HepG2 (cell line): Measurements from ENCODE around the gene NUBPL. TPM values are rescaled to one million over a fixed set of nuclear protein-coding genes. Genes with fewer than 3 reads are reported as not detected.

Experiments
- ATAC-seq: fragments of 200-7000 bp; cut with Tn5 transposase; 3 replicates; pipeline ENCODE4 v1.9.1; 2020; ENCODE audit warnings: mild to moderate bottlenecking, moderate library complexity
- BruUV-seq: library from RNA; stranded (reverse); fragments of 400-500 nt; replicated peaks from 2 replicates; lab custom pipeline; 2021; lab: Mats Ljungman, UMichigan
- CTCF ChIA-PET: fragments of 300-600 bp; formaldehyde crosslinking; extraction: SDS; loops from one replicate; lab custom pipeline; 2021; ENCODE audit warnings: low total read pairs, inconsistent platforms, low intra/inter-chr PET ratio; lab: Yijun Ruan, JAX
- POLR2A ChIA-PET: fragments of 350-600 bp; sonication (Branson Sonifier 250); formaldehyde crosslinking; loops from one replicate; lab custom pipeline; 2020; ENCODE audit warnings: antibody characterized with exemption, inconsistent platforms; lab: Yijun Ruan, JAX
- DNase-seq: peaks from one replicate; pipeline ENCODE4 v3.0.0-alpha.2; 2015; ENCODE audit warnings: low spot score
- FAIRE-seq: peaks from 3 replicates; lab custom pipeline; 2011; peaks lifted over from hg19 to GRCh38; lab: Jason Lieb, UNC
- H2AFZ ChIP-seq: one replicate; pipeline ENCODE4 v1.6.1; 2011; ENCODE audit warnings: low read length, inconsistent platforms
- H3K27ac ChIP-seq: fragments of 300-600 bp; 3 replicates; pipeline ENCODE4 v1.8.0; 2011; ENCODE audit warnings: mixed run types, mild to moderate bottlenecking, mixed read lengths, low read length, inconsistent platforms; ENCODE audit not compliant: insufficient read depth; ENCODE audit errors: extremely low read length
- H3K27me3 ChIP-seq, 2 experiments: fragments of 200-600 bp in 1 of 2; 2 replicates in 1 of 2; 3 replicates in 1 of 2; pipeline versions ENCODE4 v1.6.0 to v1.8.0; 2011; ENCODE audit warnings: low read length in 2 of 2, mild to moderate bottlenecking in 2 of 2, moderate library complexity in 2 of 2, inconsistent platforms in 1 of 2; ENCODE audit not compliant: insufficient read depth in 2 of 2, control insufficient read depth in 1 of 2
- H3K36me3 ChIP-seq, 2 experiments: fragments of 200-600 bp in 1 of 2; replicated peaks in 1 of 2; 2 replicates in 1 of 2; 3 replicates in 1 of 2; pipeline versions ENCODE4 v1.5.1 to v1.8.0; 2011; ENCODE audit warnings: low read length in 2 of 2, inconsistent platforms in 1 of 2; ENCODE audit not compliant: insufficient read depth in 2 of 2, control insufficient read depth in 1 of 2
- H3K4me1 ChIP-seq: 2 replicates; pipeline ENCODE4 v1.5.1; 2012; ENCODE audit warnings: low read length, inconsistent platforms; ENCODE audit not compliant: insufficient read depth
- H3K4me2 ChIP-seq: 2 replicates; pipeline ENCODE4 v1.6.0; 2011; ENCODE audit warnings: low read depth, low read length, inconsistent platforms
- H3K4me3 ChIP-seq, 3 experiments: fragments of 200-600 bp in 1 of 3; sonication (generic), shearing (Covaris generic) in 1 of 3; replicated peaks in 1 of 3; 2 replicates each; pipeline ENCODE4 v1.5.1; 2011 to 2016; ENCODE audit warnings: low read length in 3 of 3, inconsistent platforms in 2 of 3, low read depth in 2 of 3, mild to moderate bottlenecking in 2 of 3, control low read depth in 1 of 3, mixed read lengths in 1 of 3; ENCODE audit not compliant: insufficient read depth in 1 of 3
- H3K79me2 ChIP-seq: one replicate; pipeline ENCODE4 v1.6.1; 2011; ENCODE audit warnings: low read length, inconsistent platforms; ENCODE audit not compliant: insufficient read depth
- H3K9ac ChIP-seq: 2 replicates; pipeline ENCODE4 v1.6.0; 2011; ENCODE audit warnings: mild to moderate bottlenecking, low read depth, low read length, inconsistent platforms; ENCODE audit not compliant: insufficient read depth
- H3K9me3 ChIP-seq: 2 replicates; pipeline ENCODE4 v1.5.1; 2012; ENCODE audit warnings: mild to moderate bottlenecking, low read length
- H4K20me1 ChIP-seq: 2 replicates; pipeline ENCODE4 v1.6.0; 2011; ENCODE audit warnings: inconsistent platforms, mild to moderate bottlenecking, low read length, moderate library complexity; ENCODE audit not compliant: insufficient read depth
- AHR ChIP-seq: IDR thresholded peaks from 2 replicates; pipeline ENCODE4 v1.6.1; 2018; ENCODE audit warnings: missing genetic modification reagents, missing compliant biosample characterization
- CBX5 ChIP-seq: sonication (generic); formaldehyde crosslinking; IDR thresholded peaks from 2 replicates; pipeline ENCODE4 v1.4.0; 2020; ENCODE audit warnings: missing genetic modification reagents, borderline replicate concordance
- CCDC6 ChIP-seq: sonication (generic); formaldehyde crosslinking; IDR thresholded peaks from 2 replicates; pipeline ENCODE4 v1.8.1; 2022; ENCODE audit warnings: mild to moderate bottlenecking, missing genetic modification reagents, moderate library complexity
- CHD2 ChIP-seq: IDR thresholded peaks from 2 replicates; pipeline ENCODE4 v1.6.1; 2011; ENCODE audit warnings: low read depth, low read length, improper control_type of control experiment
- ELF1 ChIP-seq: sonication (generic); formaldehyde crosslinking; IDR thresholded peaks from 2 replicates; pipeline ENCODE4 v1.4.0; 2020; ENCODE audit warnings: missing genetic modification reagents
- GLI4 ChIP-seq: sonication (generic); formaldehyde crosslinking; IDR thresholded peaks from 2 replicates; pipeline ENCODE4 v1.5.1; 2020; ENCODE audit warnings: missing genetic modification reagents, mild to moderate bottlenecking, moderate library complexity, borderline replicate concordance
- HNF4A ChIP-seq: sonication (generic); formaldehyde crosslinking; IDR thresholded peaks from 2 replicates; pipeline ENCODE4 v1.4.0; 2020; ENCODE audit warnings: missing genetic modification reagents
- NAIF1 ChIP-seq: sonication (generic); formaldehyde crosslinking; IDR thresholded peaks from 2 replicates; pipeline ENCODE4 v1.5.0; 2020; ENCODE audit warnings: mild to moderate bottlenecking, missing genetic modification reagents, borderline replicate concordance
- PHF5A ChIP-seq: IDR thresholded peaks from one replicate; pipeline ENCODE4 v1.6.1; 2018; ENCODE audit warnings: low read depth, missing genetic modification reagents; ENCODE audit not compliant: unreplicated experiment
- TBL1XR1 ChIP-seq: fragments of 150-350 bp; IDR thresholded peaks from 2 replicates; pipeline ENCODE4 v1.6.1; 2014; ENCODE audit warnings: borderline replicate concordance, low read length; ENCODE audit not compliant: partially characterized antibody
- ZFP90 ChIP-seq: sonication (generic); formaldehyde crosslinking; IDR thresholded peaks from 2 replicates; pipeline ENCODE4 v1.8.0; 2022; ENCODE audit warnings: missing genetic modification reagents, mild to moderate bottlenecking, inconsistent platforms, borderline replicate concordance
- ZFX ChIP-seq: sonication (generic); formaldehyde crosslinking; IDR thresholded peaks from 2 replicates; pipeline ENCODE4 v1.4.0; 2020; ENCODE audit warnings: mild to moderate bottlenecking, low read depth, missing genetic modification reagents, moderate library complexity
- ZNF382 ChIP-seq: sonication (generic); formaldehyde crosslinking; IDR thresholded peaks from 2 replicates; pipeline ENCODE4 v1.5.0; 2020; ENCODE audit warnings: missing genetic modification reagents, mild to moderate bottlenecking, borderline replicate concordance
- ZNF619 ChIP-seq: sonication (generic); formaldehyde crosslinking; IDR thresholded peaks from 2 replicates; pipeline ENCODE4 v1.4.0; 2020; ENCODE audit warnings: mild to moderate bottlenecking, missing genetic modification reagents
- WGBS: methylation state at CpG from one replicate; pipeline ENCODE4 v1.1.6; 2017; ENCODE audit warnings: low lambda C conversion rate; 5-methylcytosine and 5-hydroxymethylcytosine counted together
- in situ Hi-C: cut with HindIII; loops from 2 replicates; pipeline ENCODE4 v1.10.0; 2017; ENCODE audit warnings: low pct_unique_long_range_greater_than_20kb; ENCODE audit not compliant: extremely low pct_ligation_motif_present
- intact Hi-C: fragments of 100-400 bp; cut with micrococcal nuclease; formaldehyde crosslinking; loops from one replicate; pipeline ENCODE4 v1.10.0; 2022; ENCODE audit not compliant: unreplicated experiment
- polyA plus RNA-seq, 8 experiments: library from polyadenylated mRNA; depleted of rRNA in 3 of 8; stranded (reverse) in 7 of 8; unstranded in 1 of 8; fragments of >200 nt; fragmentation: Illumina TruSeq in 4 of 8; extraction: Trizol in 4 of 8; gene quantifications; 2 replicates each; pipeline versions ENCODE4 v1.2.1 to v1.2.3, GENCODE V29; 2011 to 2016; ENCODE audit warnings: low read depth in 4 of 8, missing spikeins in 1 of 8, mixed read lengths in 1 of 8; ENCODE audit not compliant: insufficient read depth in 1 of 8
- total RNA-seq, 5 experiments: library from RNA; depleted of rRNA; stranded (reverse); fragments of >200 nt; fragmentation: Illumina TruSeq; extraction: Trizol; gene quantifications; 2 replicates each; pipeline ENCODE4 v1.2.3, GENCODE V29; 2016; ENCODE audit warnings: low read depth in 1 of 5
- TF ChIP-seq, protein P1 (sequence below): fragments of 450-650 bp; IDR thresholded peaks from 2 replicates; pipeline ENCODE4 v1.6.1; 2017; ENCODE audit warnings: mild to moderate bottlenecking
- TF ChIP-seq, protein P2 (sequence below): sonication (generic); formaldehyde crosslinking; IDR thresholded peaks from 2 replicates; pipeline ENCODE4 v1.4.0; 2020; ENCODE audit warnings: mild to moderate bottlenecking, low read depth, missing genetic modification reagents
- TF ChIP-seq, protein P3 (sequence below): sonication (generic); formaldehyde crosslinking; IDR thresholded peaks from 2 replicates; pipeline ENCODE4 v1.5.0; 2020; ENCODE audit warnings: mild to moderate bottlenecking, missing genetic modification reagents

NUBPL gene
- total and polyA plus RNA-seq, 2 of the 13 experiments (the other 11 are each of a cell fraction or from before 2014, with no cell fraction given) = 21.3 to 44.1 TPM

DNA sequence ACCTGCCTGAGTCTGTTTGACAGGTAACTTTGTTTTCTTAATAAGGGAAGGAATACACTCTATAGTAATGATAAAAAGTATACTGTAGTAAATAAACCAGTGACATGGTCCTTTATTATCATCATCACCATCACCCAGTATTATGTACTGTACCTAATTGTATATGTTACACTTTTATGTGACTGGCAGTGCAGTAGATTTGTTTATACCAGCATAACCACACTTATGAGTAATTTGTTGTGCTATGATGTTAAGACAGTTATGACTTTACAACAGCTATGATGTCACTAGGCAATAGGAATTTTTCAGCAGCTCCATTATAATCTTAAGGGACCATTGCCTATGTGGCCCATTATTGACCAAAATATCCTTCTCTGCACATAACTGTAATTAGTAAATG, 155.0 kb downstream of the NUBPL start (continued):
- TF ChIP-seq, protein P1, sequence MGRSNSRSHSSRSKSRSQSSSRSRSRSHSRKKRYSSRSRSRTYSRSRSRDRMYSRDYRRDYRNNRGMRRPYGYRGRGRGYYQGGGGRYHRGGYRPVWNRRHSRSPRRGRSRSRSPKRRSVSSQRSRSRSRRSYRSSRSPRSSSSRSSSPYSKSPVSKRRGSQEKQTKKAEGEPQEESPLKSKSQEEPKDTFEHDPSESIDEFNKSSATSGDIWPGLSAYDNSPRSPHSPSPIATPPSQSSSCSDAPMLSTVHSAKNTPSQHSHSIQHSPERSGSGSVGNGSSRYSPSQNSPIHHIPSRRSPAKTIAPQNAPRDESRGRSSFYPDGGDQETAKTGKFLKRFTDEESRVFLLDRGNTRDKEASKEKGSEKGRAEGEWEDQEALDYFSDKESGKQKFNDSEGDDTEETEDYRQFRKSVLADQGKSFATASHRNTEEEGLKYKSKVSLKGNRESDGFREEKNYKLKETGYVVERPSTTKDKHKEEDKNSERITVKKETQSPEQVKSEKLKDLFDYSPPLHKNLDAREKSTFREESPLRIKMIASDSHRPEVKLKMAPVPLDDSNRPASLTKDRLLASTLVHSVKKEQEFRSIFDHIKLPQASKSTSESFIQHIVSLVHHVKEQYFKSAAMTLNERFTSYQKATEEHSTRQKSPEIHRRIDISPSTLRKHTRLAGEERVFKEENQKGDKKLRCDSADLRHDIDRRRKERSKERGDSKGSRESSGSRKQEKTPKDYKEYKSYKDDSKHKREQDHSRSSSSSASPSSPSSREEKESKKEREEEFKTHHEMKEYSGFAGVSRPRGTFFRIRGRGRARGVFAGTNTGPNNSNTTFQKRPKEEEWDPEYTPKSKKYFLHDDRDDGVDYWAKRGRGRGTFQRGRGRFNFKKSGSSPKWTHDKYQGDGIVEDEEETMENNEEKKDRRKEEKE = 0 out of 2 replicates have a peak, but pooled peaks have one; percentile 70

DNA sequence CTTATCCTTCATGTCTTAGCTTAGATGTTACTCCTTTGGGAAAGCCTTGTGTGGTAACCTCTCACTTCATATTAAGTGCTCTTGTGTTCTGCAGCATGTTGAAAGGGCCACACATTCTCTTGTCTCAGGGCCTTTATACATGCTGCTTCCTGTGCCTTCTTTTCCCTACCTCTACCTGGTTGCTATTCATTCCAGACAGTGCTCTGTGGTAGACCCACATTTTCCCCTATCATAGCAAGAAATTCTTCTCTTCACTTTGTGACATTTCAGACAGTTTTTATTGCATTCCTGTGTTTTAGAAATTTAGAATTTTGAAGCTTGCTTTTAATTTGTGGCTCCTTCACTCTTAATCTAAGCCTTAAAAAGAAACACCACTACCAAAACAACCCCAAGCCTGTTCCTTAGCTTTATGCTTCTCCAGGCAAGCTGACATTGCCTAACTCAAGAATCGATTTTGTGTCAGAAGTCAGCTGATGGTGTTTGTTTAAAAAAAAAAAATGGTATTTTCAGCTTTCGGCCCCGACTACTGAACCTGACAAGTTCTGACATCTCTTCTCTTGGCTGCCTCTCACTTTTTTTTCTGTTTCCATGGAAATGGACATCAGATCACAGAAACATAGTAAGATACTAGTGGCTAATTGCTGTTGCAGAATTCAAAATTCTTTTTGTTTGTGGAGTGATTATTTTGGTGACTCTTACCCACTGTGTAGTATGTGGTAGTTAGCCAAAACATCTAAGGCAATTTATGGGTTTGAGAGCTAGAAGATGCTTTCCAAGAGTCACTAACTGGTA, 156.3 kb downstream of the NUBPL start:
- ATAC-seq (peak; percentile 95), FAIRE-seq (no peak), DNase-seq (peak; percentile 84)
- Histone ChIP-seq H3K4me2 (no peak overlapping the region), H3K4me1 (peaks cover 18% of the 10 kb centered on the region), H4K20me1 (no peaks in the 10 kb centered on the region), H3K9me3 (no peaks in the 10 kb centered on the region), H3K9ac (no peak overlapping the region), H3K27me3 (no peaks in the 10 kb centered on the region), H2AFZ (no peak overlapping the region), H3K36me3 (no peaks in the 10 kb centered on the region), H3K4me3 (no peak overlapping the region), H3K27ac (peak overlapping the region; percentile 16), H3K79me2 (no peaks in the 10 kb centered on the region)
- POLR2A ChIA-PET = interaction anchor here (1.2 kb wide), 1 partner anchor 260 kb away, joined by 3 read pairs; the partner anchor contains the start of gene DTD2
- WGBS = 10% methylated on average over 3 of the region's 3 CpGs
- BruUV-seq = no TSS peak
- CTCF ChIA-PET = no interaction called here
- intact Hi-C loops = loop anchor here (2.0 kb wide), 1 partner anchor 47 kb away; no protein-coding TSS in a partner anchor
- in situ Hi-C loops = no loop called here
- TF ChIP-seq GLI4 (CRISPR knock-in tag) (peak; percentile 13; the same call in 1 of the 2 replicates), NAIF1 (no peak), ZNF382 (CRISPR knock-in tag) (no peak), ZFX (CRISPR knock-in tag) (no peak), ELF1 (peak; percentile 58; the same call in 1 of the 2 replicates), ZFP90 (no peak), HNF4A (peak; percentile 83), ZNF619 (CRISPR knock-in tag) (no peak), CBX5 (no peak), TBL1XR1 (peak; percentile 86), PHF5A (CRISPR knock-in tag) (peak; percentile 92), CHD2 (no peak), CCDC6 (CRISPR knock-in tag) (no peak), AHR (CRISPR knock-in tag) (no peak; the same call in 1 of the 2 replicates)
- TF ChIP-seq, protein P2, sequence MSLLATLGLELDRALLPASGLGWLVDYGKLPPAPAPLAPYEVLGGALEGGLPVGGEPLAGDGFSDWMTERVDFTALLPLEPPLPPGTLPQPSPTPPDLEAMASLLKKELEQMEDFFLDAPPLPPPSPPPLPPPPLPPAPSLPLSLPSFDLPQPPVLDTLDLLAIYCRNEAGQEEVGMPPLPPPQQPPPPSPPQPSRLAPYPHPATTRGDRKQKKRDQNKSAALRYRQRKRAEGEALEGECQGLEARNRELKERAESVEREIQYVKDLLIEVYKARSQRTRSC (CRISPR knock-in tag) = no peak
- TF ChIP-seq, protein P3, sequence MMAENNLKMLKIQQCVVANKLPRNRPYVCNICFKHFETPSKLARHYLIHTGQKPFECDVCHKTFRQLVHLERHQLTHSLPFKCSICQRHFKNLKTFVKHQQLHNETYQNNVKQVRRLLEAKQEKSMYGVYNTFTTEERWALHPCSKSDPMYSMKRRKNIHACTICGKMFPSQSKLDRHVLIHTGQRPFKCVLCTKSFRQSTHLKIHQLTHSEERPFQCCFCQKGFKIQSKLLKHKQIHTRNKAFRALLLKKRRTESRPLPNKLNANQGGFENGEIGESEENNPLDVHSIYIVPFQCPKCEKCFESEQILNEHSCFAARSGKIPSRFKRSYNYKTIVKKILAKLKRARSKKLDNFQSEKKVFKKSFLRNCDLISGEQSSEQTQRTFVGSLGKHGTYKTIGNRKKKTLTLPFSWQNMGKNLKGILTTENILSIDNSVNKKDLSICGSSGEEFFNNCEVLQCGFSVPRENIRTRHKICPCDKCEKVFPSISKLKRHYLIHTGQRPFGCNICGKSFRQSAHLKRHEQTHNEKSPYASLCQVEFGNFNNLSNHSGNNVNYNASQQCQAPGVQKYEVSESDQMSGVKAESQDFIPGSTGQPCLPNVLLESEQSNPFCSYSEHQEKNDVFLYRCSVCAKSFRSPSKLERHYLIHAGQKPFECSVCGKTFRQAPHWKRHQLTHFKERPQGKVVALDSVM (CRISPR knock-in tag) = no peak
